HG03558 (cell line): Measurements from ENCODE around the gene IL20RA.

Source experiments
- ATAC-seq: cut with Tn5 transposase; IDR thresholded peaks from one replicate; pipeline ENCODE4 v1.9.1; 2021; ENCODE audit warnings: moderate number of reproducible peaks; ENCODE audit not compliant: unreplicated experiment; ENCODE audit errors: extremely low read depth

The IL20RA gene

GRCh38 chr6:136950436-136951126, 94.2 kb downstream of the IL20RA start:
- no peak for ATAC-seq
